ENCODE measurements around the gene IL18. TPM values are rescaled to one million over a fixed set of nuclear protein-coding genes. Genes with fewer than 3 reads are reported as not detected.
"Not testable (repeated sequence)": the region's sequence is repeated elsewhere in the genome, so short reads cannot be mapped to it uniquely, and the experiment has no call there.

The IL18 gene
- total RNA-seq, 1 donor from 2014 or later = not detected

- no peaks in the 10 kb centered on the region for H3K4me1 Mint-ChIP-seq
- H3K27me3 Mint-ChIP-seq (ENCODE audit: low read depth) = peaks cover 23% of the 10 kb centered on the region
- H3K9me3 Mint-ChIP-seq = no peaks in the 10 kb centered on the region
- H3K36me3 Mint-ChIP-seq (ENCODE audit: low read depth) = no peaks in the 10 kb centered on the region
- no peak for TF ChIP-seq CTCF (conservative IDR thresholded peaks at IDR 0.05)
- H3K27ac Mint-ChIP-seq (ENCODE audit: unreplicated experiment) = no peak overlapping the region
- H3K4me3 Mint-ChIP-seq = no peak overlapping the region
- no peak for DNase-seq (ENCODE audit: low read depth, low spot score)
Observed at GRCh38 chr11:112206071-112206470, 42.2 kb upstream of the IL18 start.

GRCh38 chr11:112200252-112200651 is 36.4 kb upstream of the IL18 start:
- DNase-seq (ENCODE audit: low read depth, low spot score) = no peak
- Mint-ChIP-seq H3K9me3 (no peaks in the 10 kb centered on the region), H3K4me3 (no peak overlapping the region), H3K27ac (ENCODE audit: unreplicated experiment) (no peak overlapping the region), H3K36me3 (ENCODE audit: low read depth) (no peaks in the 10 kb centered on the region), H3K27me3 (ENCODE audit: low read depth) (peaks cover 19% of the 10 kb centered on the region), H3K4me1 (no peaks in the 10 kb centered on the region)
- TF ChIP-seq CTCF (conservative IDR thresholded peaks at IDR 0.05) = no peak

- not testable (repeated sequence) for H3K36me3 Mint-ChIP-seq (ENCODE audit: low read depth); H3K9me3 Mint-ChIP-seq; H3K4me1 Mint-ChIP-seq; H3K27ac Mint-ChIP-seq (ENCODE audit: unreplicated experiment); DNase-seq (ENCODE audit: low read depth, low spot score); H3K4me3 Mint-ChIP-seq
- H3K27me3 Mint-ChIP-seq (ENCODE audit: low read depth) = peaks cover 19% of the 10 kb centered on the region
Observed at GRCh38 chr11:112199101-112199500, 35.2 kb upstream of the IL18 start.

- H3K4me1 Mint-ChIP-seq = no peaks in the 10 kb centered on the region
- H3K27me3 Mint-ChIP-seq (ENCODE audit: low read depth) = peaks cover 19% of the 10 kb centered on the region
- no peak overlapping the region for H3K27ac Mint-ChIP-seq (ENCODE audit: unreplicated experiment)
- no peak overlapping the region for H3K4me3 Mint-ChIP-seq
- H3K36me3 Mint-ChIP-seq (ENCODE audit: low read depth) = no peaks in the 10 kb centered on the region
- no peaks in the 10 kb centered on the region for H3K9me3 Mint-ChIP-seq
- DNase-seq (ENCODE audit: low read depth, low spot score) = no peak
- no peak for TF ChIP-seq CTCF (conservative IDR thresholded peaks at IDR 0.05)
Observed at GRCh38 chr11:112196519-112197087, 32.7 kb upstream of the IL18 start.

GRCh38 chr11:112195951-112196351 is 32.1 kb upstream of the IL18 start:
- no peak for TF ChIP-seq CTCF (conservative IDR thresholded peaks at IDR 0.05)
- no peak overlapping the region for H3K27ac Mint-ChIP-seq (ENCODE audit: unreplicated experiment)
- H3K4me1 Mint-ChIP-seq = no peaks in the 10 kb centered on the region
- H3K4me3 Mint-ChIP-seq = no peak overlapping the region
- peaks cover 19% of the 10 kb centered on the region for H3K27me3 Mint-ChIP-seq (ENCODE audit: low read depth)
- no peak for DNase-seq (ENCODE audit: low read depth, low spot score)
- no peaks in the 10 kb centered on the region for H3K9me3 Mint-ChIP-seq
- no peaks in the 10 kb centered on the region for H3K36me3 Mint-ChIP-seq (ENCODE audit: low read depth)

- not testable (repeated sequence) for DNase-seq (ENCODE audit: low read depth, low spot score); H3K27ac Mint-ChIP-seq (ENCODE audit: unreplicated experiment); H3K36me3 Mint-ChIP-seq (ENCODE audit: low read depth); H3K9me3 Mint-ChIP-seq; H3K4me1 Mint-ChIP-seq; H3K4me3 Mint-ChIP-seq
- H3K27me3 Mint-ChIP-seq (ENCODE audit: low read depth) = peaks cover 19% of the 10 kb centered on the region
Observed at GRCh38 chr11:112195113-112195512, 31.2 kb upstream of the IL18 start.

Measured in neural crest cell (in vitro differentiated cells).